Activated CD4-positive, alpha-beta T cell treated with anti-CD3 and anti-CD28 coated beads for 48 hours (primary cell): ENCODE data around the gene SLC6A13.

Experiments
- DNase-seq: peaks from one replicate; pipeline ENCODE4 v3.0.0-alpha.2; 2020

Gene SLC6A13

DNA sequence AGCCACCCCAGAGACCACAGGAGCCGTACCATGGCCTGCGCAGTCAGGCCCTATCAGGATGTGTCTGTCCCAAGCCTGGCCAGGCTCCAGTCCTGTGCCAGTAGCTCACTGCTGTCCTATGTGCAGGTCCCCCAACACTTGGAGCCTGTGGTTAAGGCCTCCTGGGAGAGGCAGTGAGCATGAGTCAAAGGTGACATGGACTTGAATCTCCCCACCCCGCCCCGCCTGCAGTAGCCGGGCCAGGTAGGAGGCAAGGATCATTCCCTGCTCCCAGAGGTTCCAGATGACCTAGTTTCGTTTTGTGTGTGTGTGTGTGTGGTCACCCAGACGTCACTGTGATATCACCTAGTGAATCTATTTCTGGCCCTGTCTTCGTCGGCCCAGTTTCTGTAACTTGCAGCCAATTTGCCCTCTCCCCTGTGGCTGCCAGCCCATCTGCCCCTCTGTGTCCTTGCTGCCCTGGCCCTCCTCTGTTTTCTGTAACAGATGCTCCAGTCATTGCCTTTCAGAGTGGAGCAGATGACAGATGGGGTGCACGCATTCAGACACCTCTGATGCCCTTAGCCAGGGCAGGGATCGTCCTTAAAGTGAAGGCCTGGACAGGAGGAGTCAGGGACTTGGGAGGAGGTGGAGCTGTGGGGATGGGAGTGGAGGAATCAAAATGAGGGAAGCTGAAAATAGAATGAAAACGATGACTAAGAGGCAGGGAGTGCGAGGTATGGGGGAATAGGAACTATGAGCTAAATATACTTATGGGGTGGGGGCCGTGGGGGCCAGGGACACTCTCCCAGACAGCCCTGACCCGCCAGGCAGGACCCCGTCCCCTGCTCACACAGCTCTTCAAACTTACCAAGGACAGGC lies 86.1 kb downstream of the SLC6A13 start:
- DNase-seq: no peak

DNA sequence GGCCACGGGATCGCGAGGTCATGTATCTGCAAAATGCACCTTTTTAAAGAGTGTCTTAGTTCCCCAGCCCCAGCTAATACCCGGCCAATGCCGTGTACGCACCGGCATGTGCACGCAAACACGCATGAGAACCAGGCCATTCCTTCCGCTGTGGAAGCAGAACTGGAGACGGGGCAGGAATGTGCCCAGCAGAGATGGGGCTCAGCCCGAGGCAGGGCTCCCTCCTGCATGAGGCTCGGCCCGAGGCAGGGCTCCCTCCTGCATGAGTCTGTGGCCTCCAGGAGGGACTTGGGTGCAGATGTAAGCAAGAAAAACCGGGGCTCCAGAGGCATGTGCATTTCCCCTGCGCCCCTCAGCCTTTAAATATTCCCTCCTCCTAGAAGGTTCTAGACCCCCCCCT lies 86.9 kb downstream of the SLC6A13 start:
- no peak for DNase-seq

DNA sequence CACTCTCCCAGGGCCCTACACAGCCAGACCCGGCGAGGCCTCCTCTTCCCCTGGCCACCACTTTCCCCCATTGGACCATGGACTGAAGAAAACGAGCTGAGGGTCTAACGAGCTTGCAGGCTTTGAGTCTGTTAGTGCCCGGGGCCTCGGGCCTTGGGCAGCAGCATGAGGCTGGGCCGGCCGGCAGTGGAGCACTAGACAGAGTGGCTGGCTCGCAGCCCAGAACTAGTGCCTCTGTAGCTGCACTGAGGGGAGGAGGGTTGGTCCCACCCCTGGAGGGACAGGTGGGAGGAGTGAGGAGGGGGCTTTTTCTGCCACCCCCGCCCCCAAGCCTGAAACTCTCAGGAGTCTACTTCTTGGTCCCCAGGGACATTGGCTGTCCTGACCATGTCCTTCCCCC lies 87.4 kb downstream of the SLC6A13 start:
- DNase-seq: no peak

DNA sequence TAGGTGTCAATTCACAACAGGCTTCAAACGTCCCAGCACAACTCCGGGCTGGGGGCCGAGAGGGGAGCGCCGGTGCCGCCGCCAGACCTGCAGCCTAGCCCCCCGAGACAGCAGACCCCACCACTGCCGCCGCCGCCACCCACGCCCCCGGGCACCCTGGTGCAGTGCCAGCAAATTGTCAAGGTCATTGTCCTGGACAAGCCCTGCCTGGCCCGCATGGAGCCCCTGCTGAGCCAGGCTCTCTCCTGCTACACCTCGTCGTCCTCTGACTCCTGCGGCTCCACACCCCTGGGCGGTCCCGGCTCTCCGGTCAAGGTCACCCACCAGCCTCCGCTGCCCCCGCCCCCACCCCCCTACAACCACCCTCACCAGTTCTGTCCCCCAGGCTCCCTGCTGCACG lies 88.0 kb downstream of the SLC6A13 start:
- DNase-seq: no peak

DNA sequence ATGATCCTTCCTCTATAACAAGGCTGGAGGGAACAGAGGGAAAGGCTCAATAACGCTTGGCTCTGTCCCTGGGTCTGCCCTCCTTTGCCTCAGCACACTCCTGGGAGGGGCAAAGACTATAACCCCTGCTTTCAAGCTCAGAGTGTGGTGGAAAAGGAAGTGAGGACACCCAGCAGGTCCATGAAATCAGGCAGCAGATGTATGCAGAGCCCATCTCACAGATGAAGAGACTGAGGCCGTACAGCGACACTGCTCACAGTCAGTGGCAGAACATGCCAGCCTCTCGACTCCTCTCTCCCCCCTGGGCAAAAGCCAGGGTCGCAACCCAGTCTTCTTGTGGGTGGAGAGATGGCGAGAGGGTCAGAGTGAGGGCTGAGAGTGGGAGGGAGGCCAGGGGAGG lies 88.5 kb downstream of the SLC6A13 start:
- no peak for DNase-seq

DNA sequence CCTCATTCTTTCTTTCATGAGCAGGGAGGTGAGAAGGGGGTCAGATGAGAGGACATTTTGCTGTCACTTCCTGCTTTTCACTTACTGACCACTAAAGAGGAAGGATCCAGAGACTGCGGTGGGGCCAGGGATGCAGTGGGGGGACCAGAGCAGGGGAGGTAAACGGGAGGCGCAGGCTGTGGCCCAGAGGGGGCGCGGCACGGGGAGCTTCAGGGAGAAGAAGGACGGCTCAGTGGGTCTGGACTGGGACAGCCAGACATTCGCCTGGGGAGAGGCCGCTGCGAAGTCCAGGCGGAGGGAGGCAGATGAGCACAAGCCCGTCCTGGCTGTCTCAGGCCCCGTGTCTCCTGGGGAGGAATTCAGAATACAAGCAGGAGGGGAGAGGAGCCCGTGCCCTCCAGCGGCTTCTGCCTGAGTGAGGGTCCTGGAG lies 89.9 kb downstream of the SLC6A13 start:
- DNase-seq: no peak

DNA sequence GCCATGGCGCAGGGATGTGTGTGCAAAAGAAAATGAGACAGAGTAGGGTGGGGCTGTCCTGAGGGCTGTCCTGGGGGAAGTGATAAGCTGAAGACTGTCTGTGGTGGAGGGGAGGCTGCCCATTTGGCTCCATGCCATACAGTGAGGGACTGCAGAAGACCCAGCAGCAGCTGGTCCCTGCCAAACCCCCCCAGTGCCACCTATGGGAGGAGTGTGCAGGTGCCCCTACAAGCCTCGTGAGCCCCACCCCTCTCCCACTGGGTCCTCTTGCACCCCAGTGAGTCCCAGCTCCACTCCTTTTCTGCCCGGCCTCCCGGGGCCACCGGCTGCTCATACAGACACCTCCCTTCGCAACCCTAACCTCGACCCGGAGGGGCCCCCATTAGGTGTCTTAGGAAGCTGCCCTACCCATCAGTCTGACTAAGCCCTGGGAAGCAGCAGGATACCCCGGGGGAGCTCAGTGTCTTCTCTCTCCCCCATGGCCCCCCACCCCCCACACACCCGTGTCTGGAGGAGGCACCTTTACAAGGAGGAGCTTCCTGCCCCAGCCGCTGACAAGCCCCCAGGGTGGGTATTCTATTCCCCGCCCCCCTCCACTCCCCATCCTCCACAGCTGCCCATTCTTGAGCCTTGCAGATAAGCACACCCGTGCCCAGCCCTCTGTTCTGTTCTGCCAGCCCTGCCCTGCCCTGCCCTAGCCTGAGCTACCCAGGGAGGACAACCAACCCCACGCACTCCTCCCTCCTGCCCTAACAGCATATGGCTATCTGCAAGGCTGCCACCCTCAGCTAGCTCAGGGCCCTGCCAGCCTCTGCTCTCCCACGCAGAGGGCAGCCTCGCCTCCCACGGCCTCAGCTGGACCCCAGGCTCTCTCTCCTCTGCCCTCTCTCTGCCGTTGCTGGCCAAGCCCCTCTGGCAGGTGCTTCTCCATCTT lies 90.6 kb downstream of the SLC6A13 start:
- DNase-seq: no peak

DNA sequence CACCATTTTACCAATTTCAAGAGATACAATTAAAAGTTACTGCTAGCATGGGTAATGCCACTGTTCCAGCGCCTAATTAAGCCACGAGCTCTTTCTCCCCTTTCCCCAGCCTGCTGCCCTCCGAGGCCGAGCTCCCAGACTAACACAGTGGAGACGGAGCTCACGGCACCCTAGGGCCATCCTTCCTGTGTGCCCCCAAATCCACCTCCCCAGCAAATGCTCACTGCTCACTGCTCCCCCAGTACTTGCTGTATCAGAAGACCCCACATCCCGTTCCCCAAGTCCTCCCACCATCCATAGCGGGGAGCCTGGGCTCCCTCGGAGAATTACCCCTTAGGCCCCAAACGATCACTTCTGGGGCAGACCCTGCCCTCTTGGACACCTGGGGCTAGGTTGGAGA lies 91.4 kb downstream of the SLC6A13 start:
- DNase-seq: no peak
